NCI-H128 (cell line): ENCODE results near the gene ITPK1.
"Not testable (repeated sequence)": the region's sequence is repeated elsewhere in the genome, so short reads cannot be mapped to it uniquely, and the experiment has no call there.

Source experiments
- DNase-seq: peaks from one replicate; lab custom pipeline; 2025; ENCODE audit not compliant: unreplicated experiment; lab: John Stamatoyannopoulos, UW

The ITPK1 gene

DNA sequence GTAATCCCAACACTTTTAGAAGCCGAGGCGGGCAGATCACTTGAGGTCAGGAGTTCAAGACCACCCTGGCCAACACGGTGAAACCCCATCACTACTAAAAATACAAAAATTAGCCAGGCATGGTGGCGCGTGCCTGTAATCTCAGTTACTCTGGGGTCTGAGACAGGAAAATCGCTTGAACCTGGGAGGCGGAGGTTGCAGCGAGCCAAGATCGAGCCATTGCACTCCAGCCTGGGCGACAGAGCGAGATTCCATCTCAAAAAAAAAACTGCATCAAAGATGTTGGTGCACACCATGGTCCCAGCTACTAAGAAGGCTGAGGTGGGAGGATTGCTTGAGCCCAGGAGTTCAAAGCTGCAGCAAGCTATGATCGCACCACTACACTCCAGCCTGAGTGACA, 53.7 kb downstream of the ITPK1 start:
- not testable (repeated sequence) for DNase-seq

DNA sequence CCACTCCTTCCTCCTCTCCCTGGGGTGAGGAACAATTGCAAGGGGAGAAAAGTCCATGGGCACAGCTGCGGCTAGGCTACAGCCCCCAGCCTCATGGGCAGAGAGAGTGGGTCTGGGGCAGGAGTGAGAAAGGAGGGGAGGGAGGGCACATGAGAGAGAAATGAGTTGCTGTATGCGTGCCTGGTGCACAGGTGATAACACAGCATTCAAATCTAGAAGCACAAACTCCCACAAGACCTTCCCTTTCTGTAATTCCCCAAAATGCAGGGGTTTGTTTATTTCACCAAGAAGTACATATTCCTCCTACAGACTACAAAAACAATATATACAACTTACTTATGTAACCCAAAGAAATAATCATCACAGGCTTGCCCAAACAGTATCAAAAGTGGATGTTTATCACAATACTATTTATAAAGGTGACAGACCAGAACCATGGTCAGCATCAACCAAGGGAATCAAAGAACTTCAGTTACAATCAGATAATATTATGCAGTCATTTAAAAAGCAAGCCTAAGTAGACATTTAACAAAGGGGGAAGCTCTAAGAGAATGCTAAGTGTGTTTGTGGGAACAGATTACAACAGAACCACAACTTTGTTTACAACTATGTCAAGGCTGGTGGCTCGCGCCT, 54.2 kb downstream of the ITPK1 start:
- no peak for DNase-seq

DNA sequence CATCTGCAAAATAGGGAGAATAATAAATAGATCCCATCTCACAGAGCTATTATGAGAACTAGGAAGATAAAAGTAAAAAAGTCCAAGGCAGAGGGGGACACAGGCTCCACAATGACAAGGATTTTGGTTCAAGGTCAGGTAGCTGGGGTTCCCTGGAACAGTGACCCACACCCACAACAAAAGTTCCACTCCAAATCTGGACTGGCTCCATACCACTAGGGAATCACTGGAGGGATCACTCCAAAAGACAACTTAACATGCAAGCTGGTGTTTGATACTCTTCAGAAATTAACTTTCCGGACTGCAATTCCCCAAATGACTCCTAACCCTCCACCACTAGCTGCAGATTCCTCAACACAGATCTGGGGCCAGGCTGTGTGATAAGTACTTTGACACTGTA, 54.9 kb downstream of the ITPK1 start:
- DNase-seq = no peak

DNA sequence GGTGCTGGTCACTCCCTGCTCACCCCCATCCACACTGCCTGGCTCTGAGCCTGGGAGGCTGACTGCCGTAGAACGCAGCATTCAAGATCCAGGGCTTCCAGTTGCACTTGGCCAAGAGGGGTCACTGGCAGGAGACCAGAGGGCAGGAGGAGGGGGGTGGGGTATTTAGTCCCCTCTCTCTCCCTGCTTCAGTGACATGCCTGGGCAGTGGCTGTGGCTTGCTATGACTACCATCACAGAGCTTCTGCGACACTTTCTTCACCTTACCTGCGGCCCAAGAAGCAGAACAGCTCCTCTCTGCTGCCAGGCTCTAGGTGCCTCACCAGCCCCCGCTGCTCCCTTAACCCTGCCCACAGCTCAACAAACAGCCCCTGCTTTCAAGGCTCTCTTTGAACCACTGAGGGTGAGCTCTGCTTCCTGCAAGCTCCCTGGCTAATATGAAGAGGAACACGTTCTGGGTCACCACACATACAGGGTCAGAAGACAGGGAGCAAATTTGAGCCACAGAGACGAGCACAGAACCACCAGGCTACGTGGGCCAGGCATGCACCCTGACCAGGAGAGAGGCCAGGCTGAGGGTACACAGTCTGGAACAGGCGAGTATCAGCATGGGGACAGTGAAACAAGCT, 55.7 kb downstream of the ITPK1 start:
- DNase-seq = no peak

DNA sequence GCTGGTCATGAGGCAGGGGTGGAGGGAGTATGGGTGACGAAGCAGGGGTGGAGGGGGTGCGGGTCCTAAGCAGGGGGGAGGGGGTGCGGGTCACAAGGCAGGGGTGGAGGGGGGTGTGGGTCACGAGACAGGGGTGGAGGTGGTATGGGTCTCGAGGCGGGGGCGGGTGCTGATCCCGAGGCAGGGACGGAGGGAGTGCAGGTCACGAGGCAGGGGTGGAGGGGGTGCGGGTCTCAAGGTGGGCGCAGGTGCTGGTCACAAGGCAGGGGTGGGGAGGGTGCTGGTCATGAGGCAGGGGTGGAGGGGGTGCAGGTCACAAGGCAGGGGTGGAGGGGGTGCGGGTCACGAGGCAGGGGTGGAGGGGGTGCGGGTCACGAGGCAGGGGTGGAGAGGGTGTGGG, 56.5 kb downstream of the ITPK1 start:
- no peak for DNase-seq

DNA sequence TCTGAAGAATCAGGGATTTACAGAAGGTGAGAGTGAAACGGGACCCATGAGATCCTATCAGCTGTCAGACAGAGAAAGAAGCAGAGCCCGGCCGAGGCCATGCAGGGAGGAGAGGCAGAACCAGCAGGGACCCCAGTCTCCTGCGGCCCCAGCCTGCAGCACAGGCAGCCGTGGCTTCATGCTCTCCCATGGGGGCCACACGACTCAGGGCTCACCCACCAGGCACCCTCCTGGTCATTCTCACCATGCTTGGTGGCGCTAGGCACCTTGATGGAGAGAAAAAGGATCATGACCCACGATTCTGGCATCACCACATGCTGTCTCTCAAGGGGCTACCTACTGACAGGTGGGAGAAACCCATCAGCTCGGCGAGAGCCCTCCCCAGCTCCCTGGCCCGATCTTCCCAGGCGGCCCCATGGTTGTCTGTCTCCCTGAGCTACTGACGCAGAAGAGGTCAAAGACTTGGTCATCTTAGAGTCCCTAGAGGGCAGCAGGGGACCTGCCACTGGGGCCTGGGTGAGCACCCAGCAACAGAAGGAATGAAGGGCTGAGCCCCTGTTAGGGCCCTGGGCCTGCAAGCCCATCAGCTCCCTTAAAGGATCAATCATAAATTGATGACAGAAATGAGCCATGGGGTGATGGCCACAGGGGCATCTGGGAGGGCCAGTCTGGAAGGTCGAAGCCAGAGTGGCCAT, 58.0 kb downstream of the ITPK1 start:
- no peak for DNase-seq

DNA sequence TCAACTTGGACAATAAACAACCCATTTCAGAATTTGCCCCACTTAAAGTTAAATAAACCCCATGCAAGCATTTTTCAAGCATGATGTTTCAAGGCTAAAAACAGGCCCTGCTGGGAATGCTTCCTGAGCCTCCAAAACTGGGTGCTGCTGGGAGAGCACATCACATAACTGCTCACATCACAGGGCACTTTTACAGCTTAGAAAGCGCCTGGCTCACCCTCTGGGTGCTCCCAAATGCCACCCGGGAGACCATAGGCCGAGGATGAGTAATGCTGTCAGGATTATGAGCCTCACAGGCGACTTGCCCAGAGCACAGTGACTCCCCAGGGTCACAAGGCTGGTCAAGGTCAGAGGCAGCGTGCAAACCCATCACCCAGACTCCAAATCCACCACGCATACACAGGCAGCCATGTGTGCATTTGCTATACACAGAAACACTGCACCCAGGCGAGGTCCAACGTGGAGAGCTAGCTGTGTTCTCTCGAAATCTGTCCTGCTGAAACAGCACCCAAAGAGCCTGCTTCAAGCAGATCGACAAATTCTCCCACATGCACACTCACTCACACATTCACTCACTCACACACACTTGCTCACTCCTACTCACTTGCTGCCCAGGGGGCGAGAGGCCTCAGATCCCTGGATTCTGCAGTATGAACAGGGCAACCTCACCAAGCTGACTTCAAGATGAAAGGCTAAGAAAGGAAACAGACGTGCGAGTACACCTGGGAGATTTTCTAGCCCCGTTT, 58.7 kb downstream of the ITPK1 start:
- DNase-seq = no peak

DNA sequence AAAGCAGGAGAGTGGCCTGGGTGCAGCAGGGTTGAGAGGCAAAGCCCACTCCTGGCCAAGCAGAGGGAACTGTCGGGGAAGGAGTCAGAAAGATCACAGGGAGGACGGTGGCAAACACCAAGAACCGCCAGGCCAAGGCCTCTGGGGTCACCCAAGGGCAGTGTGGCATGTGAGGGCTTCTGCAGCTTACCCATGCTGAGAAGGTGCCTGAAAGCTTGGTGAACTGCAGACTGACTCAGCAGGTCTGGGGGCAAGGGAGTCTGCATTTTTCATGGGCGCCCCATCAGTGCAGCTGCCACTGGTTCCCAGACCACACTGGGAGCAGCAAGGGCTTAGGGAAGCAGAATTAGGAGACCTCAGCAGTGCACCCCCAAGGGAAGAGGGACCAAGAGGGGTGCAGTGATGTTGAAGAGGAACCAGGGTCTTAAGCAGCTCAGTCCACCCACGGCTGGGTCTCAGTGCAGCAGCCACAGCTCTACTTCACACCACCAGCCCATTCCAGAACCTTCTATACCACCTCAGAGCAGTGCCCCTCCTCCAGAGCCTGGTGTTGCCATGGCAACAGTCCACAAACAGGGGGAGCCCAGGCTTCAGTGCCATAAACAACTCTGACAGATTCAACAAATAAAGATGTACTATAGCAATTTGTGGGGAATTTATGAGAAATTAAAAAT, 59.4 kb downstream of the ITPK1 start:
- no peak for DNase-seq

DNA sequence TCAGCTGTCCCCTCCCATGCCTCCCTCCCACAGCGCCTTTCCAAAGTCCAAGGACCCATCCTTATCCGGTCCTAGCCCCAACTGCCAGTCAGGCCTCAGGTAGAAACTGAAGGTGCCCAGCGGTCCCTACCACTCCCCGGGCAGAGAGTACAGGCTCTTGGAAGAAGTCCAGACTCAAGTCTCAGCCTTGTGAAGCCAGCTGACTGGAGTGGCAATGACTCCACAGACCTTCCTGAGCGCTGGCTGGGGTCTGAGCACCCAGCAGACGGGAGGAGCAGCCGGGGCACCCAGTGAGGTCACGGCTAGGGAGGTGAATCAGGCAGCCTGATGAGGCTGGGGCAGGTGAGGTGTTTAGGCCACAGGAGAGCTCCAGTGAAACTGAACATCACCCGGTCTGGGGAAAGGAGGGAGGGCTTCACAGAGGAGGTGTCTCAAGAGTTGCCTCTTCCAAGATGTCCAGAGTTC, 60.0 kb downstream of the ITPK1 start:
- DNase-seq = no peak

DNA sequence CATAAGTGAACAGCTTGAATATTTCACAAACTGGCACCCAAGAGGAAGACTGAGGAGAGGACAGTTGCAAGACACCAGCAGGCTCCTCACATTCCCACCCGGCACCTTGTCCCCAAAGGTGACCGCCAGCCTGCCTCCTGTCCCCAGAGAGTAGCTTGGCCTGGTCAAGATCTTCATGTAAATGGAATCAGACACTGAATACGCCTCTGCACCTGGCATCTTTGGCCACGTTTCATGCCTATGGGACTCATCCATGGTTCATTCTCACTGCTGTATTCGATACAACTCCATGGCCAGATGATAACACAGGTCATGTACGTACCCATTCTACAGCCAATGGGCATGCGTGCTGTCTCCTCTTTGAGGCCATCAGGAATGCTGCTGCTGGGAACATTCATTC, 60.8 kb downstream of the ITPK1 start:
- no peak for DNase-seq

DNA sequence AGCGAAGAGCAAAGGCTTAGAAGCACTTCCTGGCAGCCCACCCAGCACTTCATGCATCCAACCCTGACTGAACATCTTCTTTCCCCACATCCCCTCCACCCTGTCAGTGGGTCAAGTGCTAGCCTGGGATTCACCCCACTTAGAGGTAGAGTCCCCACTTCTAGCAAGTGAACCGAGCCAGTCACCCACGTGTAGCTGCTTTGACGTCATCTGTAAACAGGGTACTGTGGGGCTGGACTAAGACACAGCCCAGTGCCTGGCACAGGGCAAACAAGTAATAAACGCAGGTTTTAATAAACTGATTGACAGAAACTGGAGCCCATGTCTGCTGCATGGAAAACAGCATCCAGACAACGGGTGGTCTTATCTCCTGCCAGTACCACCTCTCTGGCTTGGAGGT, 61.7 kb downstream of the ITPK1 start:
- DNase-seq = no peak

DNA sequence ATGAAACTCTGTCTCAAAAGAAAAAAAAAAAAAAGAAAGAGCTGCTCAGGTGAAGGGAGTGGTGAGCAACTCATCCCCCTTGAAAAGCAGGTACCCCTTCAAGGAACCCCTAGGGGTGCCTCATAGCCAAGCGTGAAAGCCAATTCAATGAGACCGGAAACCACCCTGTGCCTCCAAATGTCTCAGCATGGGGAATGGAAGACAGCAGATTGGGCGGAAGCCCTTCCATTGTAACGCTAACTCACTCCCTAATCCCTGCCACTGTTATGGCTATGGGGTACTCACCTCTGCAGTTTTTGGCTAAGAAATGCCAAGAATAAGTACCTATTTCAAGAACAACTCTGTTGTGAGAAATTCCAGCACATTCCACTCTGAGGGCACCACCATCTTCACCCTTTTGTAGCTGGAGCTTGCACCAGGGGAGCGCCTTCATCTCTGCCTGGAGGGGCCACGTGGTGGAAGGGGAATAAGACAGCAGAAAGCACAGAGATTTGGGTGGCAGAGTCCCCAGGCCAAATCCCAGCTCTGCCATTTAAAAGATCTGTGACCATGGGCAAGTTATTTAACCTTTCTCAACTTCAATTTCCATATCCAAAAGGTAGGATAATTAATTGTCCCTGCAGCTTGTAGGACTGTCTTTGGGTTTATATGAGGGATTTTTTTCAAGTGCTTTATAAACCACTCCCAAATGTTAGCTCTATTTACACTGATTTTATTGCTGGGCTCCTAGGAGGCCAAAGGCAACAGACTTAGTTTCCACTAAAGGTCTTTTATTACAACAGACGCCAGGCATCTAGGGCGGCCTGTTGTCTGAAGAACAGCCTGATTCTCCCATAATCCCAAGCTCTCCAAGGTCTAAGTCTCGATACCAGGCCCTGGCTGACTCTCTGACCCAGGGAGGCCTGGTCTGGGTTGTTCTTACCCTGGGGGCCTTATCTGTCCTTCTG, 63.9 kb downstream of the ITPK1 start:
- no peak for DNase-seq

DNA sequence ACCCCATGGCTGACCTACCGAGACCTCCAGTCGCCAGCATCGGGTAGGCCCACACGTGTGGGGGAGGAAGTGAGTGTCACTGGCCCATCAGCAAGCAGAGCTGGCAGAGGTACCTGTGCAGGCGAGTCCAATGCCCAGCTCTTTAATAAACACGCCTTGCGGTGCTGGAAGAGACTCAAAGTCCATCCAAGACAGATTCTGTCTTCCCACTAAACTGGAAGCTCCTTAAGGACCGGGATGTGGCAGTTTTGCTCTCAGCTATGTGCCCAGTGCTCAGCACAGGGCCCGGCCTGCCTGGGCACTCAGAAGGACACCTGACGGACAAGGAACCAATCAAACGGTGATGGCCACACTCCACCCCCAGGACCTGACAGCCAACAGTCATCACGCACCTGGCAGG, 65.0 kb downstream of the ITPK1 start:
- no peak for DNase-seq

DNA sequence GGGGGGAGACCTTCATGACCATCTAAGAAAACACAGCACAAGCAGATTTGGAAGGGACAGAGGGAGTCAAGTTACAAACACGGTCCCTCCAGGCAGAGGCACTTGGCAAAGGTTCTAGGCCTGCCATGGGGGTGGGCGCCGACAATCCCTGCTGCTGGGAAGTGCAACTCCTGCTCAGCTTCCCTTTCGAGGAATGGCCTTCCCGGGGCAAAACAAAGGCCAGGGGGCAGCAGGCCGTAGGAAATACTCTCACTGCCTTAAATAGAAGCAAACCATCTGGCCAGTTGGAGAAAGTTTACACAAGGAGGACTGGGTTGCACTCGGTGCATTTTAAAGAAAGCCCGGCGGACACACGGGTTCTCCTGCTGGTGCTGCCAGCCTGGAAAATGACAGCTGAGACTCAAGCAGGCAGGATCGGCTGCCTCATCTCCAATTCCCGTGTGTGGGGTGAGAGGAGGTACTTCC, 65.8 kb downstream of the ITPK1 start:
- DNase-seq = no peak

DNA sequence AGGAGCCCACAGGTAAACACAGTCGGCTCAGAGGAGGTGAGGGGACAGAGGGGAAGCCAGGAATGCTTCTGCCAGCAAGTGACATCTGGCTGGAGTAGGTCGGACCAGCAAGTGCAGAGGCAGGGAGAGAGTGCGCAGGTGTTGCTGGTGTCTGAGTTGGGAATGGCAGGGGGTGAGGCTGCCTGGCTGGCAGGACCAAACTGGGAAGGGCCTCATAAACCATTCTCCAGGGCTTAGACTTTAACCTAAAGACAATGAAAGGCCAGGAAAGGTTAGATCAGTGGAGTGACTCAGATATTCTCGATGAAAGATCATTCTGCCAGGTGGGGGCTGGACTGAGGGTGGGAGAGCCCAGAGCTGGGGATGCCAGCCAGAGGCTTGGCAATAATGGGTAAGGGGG, 66.4 kb downstream of the ITPK1 start:
- no peak for DNase-seq

DNA sequence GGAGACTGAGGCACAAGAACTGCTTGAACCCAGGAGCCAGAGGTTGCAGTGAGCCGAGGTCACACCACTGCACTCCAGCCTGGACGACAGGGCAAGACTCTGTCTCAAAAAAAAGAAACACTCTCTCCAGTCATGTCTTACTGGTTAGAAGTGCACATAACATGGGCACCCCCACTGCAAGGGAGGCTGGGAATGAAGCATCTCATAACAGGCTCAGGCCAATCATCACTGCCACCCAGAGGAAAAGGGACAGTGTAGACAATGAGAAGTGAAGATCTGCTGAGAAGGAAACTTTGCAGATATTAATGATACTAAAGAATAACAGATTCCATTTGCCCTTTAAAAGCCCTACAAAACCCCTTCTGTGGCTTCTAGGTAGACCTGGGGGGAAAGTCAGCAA, 66.9 kb downstream of the ITPK1 start:
- no peak for DNase-seq

DNA sequence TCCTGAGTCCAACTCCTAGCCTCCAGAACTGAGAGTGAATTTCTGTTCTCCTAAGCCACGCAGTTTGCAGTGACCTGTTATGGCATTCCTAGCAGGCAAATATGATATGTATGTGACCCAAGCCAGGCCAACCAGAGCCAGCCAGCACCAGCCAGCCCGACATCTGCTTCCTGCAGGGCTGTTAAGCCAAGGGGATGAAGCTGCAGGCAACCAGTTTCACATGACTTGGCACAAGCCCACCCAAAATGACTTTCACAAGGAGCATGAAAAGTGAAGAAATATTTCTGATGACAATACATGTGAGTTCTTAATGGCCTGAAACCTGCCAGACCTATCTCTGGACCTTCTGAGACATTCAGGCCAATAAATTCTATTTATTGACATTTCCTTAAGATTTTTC, 68.1 kb downstream of the ITPK1 start:
- DNase-seq = no peak

DNA sequence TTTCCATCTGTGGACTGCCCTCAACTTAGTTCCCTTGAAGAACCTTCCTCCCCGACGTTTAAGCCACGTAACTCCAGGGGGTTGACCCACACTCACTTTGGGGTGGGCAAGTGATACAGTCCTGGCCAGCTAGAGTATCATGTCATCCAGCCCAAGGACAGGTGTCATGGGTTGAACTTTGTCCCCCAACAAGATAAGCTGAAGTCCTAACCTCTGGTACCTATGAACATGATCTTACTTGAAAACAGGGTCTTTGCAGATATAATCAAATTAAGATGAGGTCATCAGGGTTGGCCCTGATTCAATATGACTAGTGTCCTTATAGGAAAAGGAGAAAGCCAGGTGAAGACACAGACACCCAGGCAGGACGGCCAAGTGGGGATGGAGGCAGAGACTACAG, 68.6 kb downstream of the ITPK1 start:
- DNase-seq = no peak

DNA sequence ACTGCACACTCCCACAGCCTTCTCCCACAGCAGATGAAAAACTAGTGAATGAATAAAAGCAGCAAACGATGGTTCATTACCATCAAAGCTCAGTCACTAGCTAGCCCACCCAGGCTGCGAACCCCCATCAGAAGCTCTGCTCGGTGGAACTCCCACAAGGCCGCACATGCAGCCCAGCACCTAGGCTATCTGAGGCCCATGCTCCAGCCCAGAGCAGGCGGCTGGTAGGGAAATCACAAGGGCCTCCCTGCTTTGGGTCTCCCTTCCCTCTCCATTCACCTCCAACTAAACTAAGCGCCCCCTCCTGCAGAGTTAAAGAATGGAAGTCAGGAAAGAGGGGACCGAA, 69.0 kb downstream of the ITPK1 start:
- no peak for DNase-seq
